Measurements from ENCODE around the gene GGA2. TPM values are rescaled to one million over a fixed set of nuclear protein-coding genes. Genes with fewer than 3 reads are reported as not detected.
"Not testable (repeated sequence)": the region's sequence is repeated elsewhere in the genome, so short reads cannot be mapped to it uniquely, and the experiment has no call there.

The GGA2 gene
- total RNA-seq, 2 experiments from 2014 or later = 111 to 118 TPM

- POLR2A ChIA-PET = interaction anchor here (0.7 to 1.0 kb wide), 2 partner anchors 14 to 46 kb away, joined by 3 read pairs; partner anchors contain the start of genes EARS2 and UBFD1
- not testable (repeated sequence) for DNase-seq; H3K9me3 Mint-ChIP-seq (ENCODE audit: insufficient read depth); H3K27me3 Mint-ChIP-seq (ENCODE audit: low read depth); ATAC-seq
- Mint-ChIP-seq H3K36me3 (ENCODE audit: low read depth) (peaks cover 38% of the 10 kb centered on the region), H3K4me1 (ENCODE audit: low read depth) (peaks cover 71% of the 10 kb centered on the region), H3K4me3 (peak overlapping the region; percentile 79), H3K27ac (peak overlapping the region; percentile 87)
- CTCF ChIA-PET = interaction anchor here (0.6 kb wide), 1 partner anchor 334 kb away, joined by 4 read pairs; no protein-coding TSS in a partner anchor
Observed at GRCh38 chr16:23510915-23511270, 599 bp upstream of the GGA2 start.

- ATAC-seq (peak; percentile 56), DNase-seq (peak; percentile 62)
- POLR2A ChIA-PET = interaction anchor here (1.2 to 1.4 kb wide), 3 partner anchors 12 to 116 kb away, joined by 3 read pairs; partner anchors contain the start of genes EARS2 and UBFD1
- Mint-ChIP-seq H3K36me3 (ENCODE audit: low read depth) (peaks cover 37% of the 10 kb centered on the region), H3K27me3 (ENCODE audit: low read depth) (no peaks in the 10 kb centered on the region), H3K4me1 (ENCODE audit: low read depth) (peaks cover 71% of the 10 kb centered on the region), H3K27ac (peak overlapping the region; percentile 91), H3K9me3 (ENCODE audit: insufficient read depth) (no peaks in the 10 kb centered on the region), H3K4me3 (peak overlapping the region; percentile 93)
- CTCF ChIA-PET = interaction anchor here (0.7 to 1.1 kb wide), 4 partner anchors 9 to 76 kb away, joined by 3 to 4 read pairs (median 3); no protein-coding TSS in a partner anchor
Observed at GRCh38 chr16:23509782-23510163, 521 bp downstream of the GGA2 start.

DNA sequence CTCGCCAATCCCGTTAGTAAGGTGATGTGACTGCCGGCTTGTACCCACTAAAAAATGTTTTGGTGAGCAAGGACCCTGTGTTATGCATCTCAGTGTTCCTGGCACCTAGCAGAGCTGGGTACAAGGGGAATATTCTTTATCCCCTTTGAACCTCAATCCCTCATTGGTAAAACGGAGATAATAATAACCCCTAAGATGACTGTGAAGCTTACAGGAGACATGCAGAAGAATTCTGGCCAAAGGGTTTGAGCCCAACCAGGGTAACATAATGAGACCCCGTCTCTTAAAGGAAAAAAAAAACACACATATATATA lies 896 bp downstream of the GGA2 start:
- ChIA-PET CTCF (interaction anchor here (0.7 to 1.1 kb wide), 2 partner anchors 74 to 76 kb away, joined by 3 read pairs; no protein-coding TSS in a partner anchor), POLR2A (interaction anchor here (1.2 to 1.4 kb wide), 3 partner anchors 13 to 116 kb away, joined by 3 read pairs; partner anchors contain the start of genes EARS2 and UBFD1)
- Mint-ChIP-seq H3K27me3 (ENCODE audit: low read depth) (no peaks in the 10 kb centered on the region), H3K4me1 (ENCODE audit: low read depth) (peaks cover 71% of the 10 kb centered on the region), H3K27ac (peak overlapping the region; percentile 47), H3K4me3 (peak overlapping the region; percentile 93), H3K36me3 (ENCODE audit: low read depth) (peaks cover 34% of the 10 kb centered on the region), H3K9me3 (ENCODE audit: insufficient read depth) (no peaks in the 10 kb centered on the region)
- DNase-seq = no peak
- ATAC-seq = no peak

GRCh38 chr16:23508589-23509440 lies 1.5 kb downstream of the GGA2 start:
- no peaks in the 10 kb centered on the region for H3K9me3 Mint-ChIP-seq (ENCODE audit: insufficient read depth)
- H3K27me3 Mint-ChIP-seq (ENCODE audit: low read depth) = no peaks in the 10 kb centered on the region
- peak overlapping the region; percentile 93 for H3K4me3 Mint-ChIP-seq
- peak overlapping the region; percentile 47 for H3K27ac Mint-ChIP-seq
- POLR2A ChIA-PET = interaction anchor here (1.2 to 1.4 kb wide), 2 partner anchors 49 to 117 kb away, joined by 3 read pairs; partner anchors contain the start of genes EARS2 and UBFD1
- H3K36me3 Mint-ChIP-seq (ENCODE audit: low read depth) = peaks cover 32% of the 10 kb centered on the region
- DNase-seq = no peak
- ATAC-seq = no peak
- CTCF ChIA-PET = interaction anchor here (1.1 kb wide), 1 partner anchor 75 kb away, joined by 3 read pairs; no protein-coding TSS in a partner anchor
- peaks cover 71% of the 10 kb centered on the region for H3K4me1 Mint-ChIP-seq (ENCODE audit: low read depth)

GRCh38 chr16:23506606-23506994 lies 3.7 kb downstream of the GGA2 start:
- no peak overlapping the region for H3K27ac Mint-ChIP-seq
- DNase-seq = no peak
- peaks cover 75% of the 10 kb centered on the region for H3K4me1 Mint-ChIP-seq (ENCODE audit: low read depth)
- ChIA-PET POLR2A (interaction anchor here (0.7 to 1.0 kb wide), 2 partner anchors 14 to 134 kb away, joined by 3 read pairs; no protein-coding TSS in a partner anchor), CTCF (interaction anchor here (1.0 to 3.4 kb wide), 6 partner anchors 11 to 90 kb away, joined by 3 to 21 read pairs (median 5); partner anchors contain the start of genes EARS2 and UBFD1)
- peaks cover 34% of the 10 kb centered on the region for H3K36me3 Mint-ChIP-seq (ENCODE audit: low read depth)
- no peak overlapping the region for H3K4me3 Mint-ChIP-seq
- H3K9me3 Mint-ChIP-seq (ENCODE audit: insufficient read depth) = no peaks in the 10 kb centered on the region
- ATAC-seq = no peak
- no peaks in the 10 kb centered on the region for H3K27me3 Mint-ChIP-seq (ENCODE audit: low read depth)

DNA sequence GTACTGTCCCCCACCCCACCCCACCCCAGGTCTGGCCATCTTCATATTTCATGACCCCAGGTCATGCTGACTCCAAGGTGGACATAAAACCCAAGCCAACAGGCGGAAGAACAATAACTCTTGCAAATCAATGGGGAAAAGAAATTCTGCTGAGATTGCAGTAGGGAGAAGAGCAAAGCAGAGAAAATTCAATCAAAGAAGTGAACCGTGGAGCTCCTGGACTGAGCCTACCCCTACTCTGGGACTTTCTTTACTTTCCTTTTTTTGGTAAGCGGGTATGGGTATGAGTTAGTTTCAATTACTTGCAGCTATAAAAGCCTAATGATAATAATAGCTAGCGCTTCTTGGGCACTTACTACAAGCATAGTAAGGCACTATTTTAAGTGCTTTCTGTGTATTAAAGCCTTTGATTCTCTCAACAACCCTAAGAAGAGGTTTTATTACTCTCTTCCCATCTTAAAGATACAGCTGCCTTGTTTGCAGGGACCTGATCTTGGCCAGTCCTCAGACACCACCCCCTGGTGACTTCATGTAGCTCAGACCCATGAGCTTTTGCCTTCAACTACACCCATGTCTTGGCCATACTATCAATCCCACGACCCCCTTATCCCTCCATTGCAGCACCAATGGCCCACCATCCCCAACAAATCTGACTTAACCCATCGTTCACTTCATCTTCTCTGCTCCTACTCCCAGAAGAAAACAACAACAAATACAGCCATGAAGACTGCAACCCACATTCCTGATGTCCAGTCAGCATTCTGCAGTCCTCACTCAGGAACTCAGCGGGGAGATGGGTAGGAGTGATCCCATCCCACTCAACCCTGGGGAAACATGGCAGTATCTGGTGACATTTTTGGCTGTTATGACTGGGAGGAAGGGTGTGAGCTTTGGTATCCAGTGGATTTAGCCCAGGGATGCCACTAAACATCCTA lies 4.4 kb downstream of the GGA2 start:
- Mint-ChIP-seq H3K9me3 (ENCODE audit: insufficient read depth) (no peaks in the 10 kb centered on the region), H3K27me3 (ENCODE audit: low read depth) (no peaks in the 10 kb centered on the region), H3K36me3 (ENCODE audit: low read depth) (peaks cover 34% of the 10 kb centered on the region), H3K27ac (no peak overlapping the region), H3K4me3 (no peak overlapping the region), H3K4me1 (ENCODE audit: low read depth) (peaks cover 71% of the 10 kb centered on the region)
- CTCF ChIA-PET = interaction anchor here (1.0 to 3.4 kb wide), 6 partner anchors 12 to 91 kb away, joined by 3 to 21 read pairs (median 5); partner anchors contain the start of genes EARS2 and UBFD1
- POLR2A ChIA-PET = interaction anchor here (0.7 to 1.0 kb wide), 2 partner anchors 14 to 134 kb away, joined by 3 read pairs; no protein-coding TSS in a partner anchor
- DNase-seq (no peak), ATAC-seq (no peak)

DNA sequence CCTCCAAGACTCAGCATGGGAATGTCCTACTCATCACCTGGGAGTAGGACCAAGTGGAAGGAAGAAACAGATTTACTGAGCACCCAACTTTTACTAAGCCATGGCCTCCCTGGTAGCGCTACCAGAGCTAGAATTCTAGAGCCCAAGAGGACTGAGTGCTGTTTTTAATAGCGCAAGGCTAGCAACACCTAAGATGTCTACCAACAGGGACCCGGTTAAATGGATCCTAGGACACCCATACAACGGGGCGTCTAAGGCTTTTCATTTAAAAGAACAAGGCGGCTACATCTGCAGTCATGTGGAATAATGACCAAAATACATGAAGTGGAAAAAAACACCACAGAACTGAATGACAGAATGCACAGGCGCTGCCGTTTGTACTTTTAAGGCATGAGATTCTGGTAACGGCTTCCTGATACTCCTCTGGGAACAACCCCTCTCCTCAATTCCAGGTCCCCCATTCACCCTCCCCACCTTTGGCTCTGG lies 5.1 kb downstream of the GGA2 start:
- DNase-seq (no peak), ATAC-seq (no peak)
- H3K36me3 Mint-ChIP-seq (ENCODE audit: low read depth) = peaks cover 34% of the 10 kb centered on the region
- peaks cover 66% of the 10 kb centered on the region for H3K4me1 Mint-ChIP-seq (ENCODE audit: low read depth)
- H3K9me3 Mint-ChIP-seq (ENCODE audit: insufficient read depth) = no peaks in the 10 kb centered on the region
- H3K27me3 Mint-ChIP-seq (ENCODE audit: low read depth) = no peaks in the 10 kb centered on the region
- H3K4me3 Mint-ChIP-seq = peak overlapping the region; percentile 34
- ChIA-PET POLR2A (interaction anchor here (0.6 to 1.5 kb wide), 4 partner anchors 9 to 478 kb away, joined by 3 to 5 read pairs (median 4); partner anchors contain the start of genes EARS2 and UBFD1), CTCF (interaction anchor here (0.9 to 3.4 kb wide), 11 partner anchors 8 to 92 kb away, joined by 3 to 21 read pairs (median 4); partner anchors contain the start of genes EARS2 and UBFD1)
- H3K27ac Mint-ChIP-seq = peak overlapping the region; percentile 81

DNA sequence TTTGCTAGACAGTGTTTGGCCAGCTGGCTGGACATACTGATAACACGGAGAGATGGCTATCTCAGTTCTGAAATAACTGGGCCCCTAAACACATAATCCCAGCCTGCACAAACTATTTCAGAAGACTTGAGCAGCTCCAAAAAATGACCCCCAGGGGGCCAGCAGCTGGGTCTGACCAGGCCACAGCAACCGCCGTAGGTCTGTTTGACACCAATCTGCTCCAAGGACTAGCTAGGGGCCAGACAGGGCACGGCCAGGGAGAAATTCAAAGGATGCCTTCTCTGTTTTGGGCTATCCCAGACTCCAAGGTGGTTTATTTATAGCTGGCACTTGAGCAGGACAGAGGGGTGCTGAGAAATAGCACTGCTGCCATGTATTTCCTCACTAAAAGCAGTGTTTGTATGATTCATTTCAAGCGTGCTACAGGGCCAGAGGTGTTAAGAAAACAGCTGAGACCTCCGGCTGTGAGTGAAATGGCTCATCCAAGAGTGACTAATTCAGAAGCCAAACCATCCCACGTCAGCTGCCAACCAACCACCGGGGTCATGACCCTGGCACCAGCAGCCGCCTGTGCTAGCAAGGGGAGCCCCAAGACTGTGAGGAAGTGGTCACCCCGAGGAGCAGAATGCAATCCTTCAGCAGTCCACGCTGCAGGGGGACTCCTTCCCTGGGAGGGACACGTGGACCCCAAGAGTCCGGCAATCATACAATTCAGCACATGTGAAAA lies 5.7 kb downstream of the GGA2 start:
- peak overlapping the region; percentile 81 for H3K27ac Mint-ChIP-seq

GRCh38 chr16:23504076-23504452 lies 6.2 kb downstream of the GGA2 start:
- H3K27ac Mint-ChIP-seq = peak overlapping the region; percentile 43
- ChIA-PET CTCF (interaction anchor here (0.5 to 3.4 kb wide), 8 partner anchors 9 to 101 kb away, joined by 3 to 21 read pairs (median 4); partner anchors contain the start of genes EARS2 and UBFD1), POLR2A (interaction anchor here (1.0 to 1.5 kb wide), 3 partner anchors 10 to 53 kb away, joined by 3 to 5 read pairs (median 4); partner anchors contain the start of genes EARS2 and UBFD1)
- H3K36me3 Mint-ChIP-seq (ENCODE audit: low read depth) = peaks cover 30% of the 10 kb centered on the region
- H3K27me3 Mint-ChIP-seq (ENCODE audit: low read depth) = no peaks in the 10 kb centered on the region
- DNase-seq (no peak), ATAC-seq (no peak)
- H3K4me1 Mint-ChIP-seq (ENCODE audit: low read depth) = peaks cover 66% of the 10 kb centered on the region
- H3K9me3 Mint-ChIP-seq (ENCODE audit: insufficient read depth) = no peaks in the 10 kb centered on the region
- H3K4me3 Mint-ChIP-seq = peak overlapping the region; percentile 18

More for the DNA sequence above, 5.7 kb downstream of the GGA2 start:
- CTCF ChIA-PET = interaction anchor here (0.5 to 3.4 kb wide), 8 partner anchors 9 to 100 kb away, joined by 3 to 21 read pairs (median 4); partner anchors contain the start of genes EARS2 and UBFD1
- DNase-seq (peak; percentile 84), ATAC-seq (peak; percentile 80)
- POLR2A ChIA-PET = interaction anchor here (0.6 to 1.5 kb wide), 4 partner anchors 9 to 478 kb away, joined by 3 to 5 read pairs (median 4); partner anchors contain the start of genes EARS2 and UBFD1
- Mint-ChIP-seq H3K36me3 (ENCODE audit: low read depth) (peaks cover 34% of the 10 kb centered on the region), H3K9me3 (ENCODE audit: insufficient read depth) (no peaks in the 10 kb centered on the region), H3K27me3 (ENCODE audit: low read depth) (no peaks in the 10 kb centered on the region), H3K4me1 (ENCODE audit: low read depth) (peaks cover 70% of the 10 kb centered on the region), H3K4me3 (peak overlapping the region; percentile 34)

DNA sequence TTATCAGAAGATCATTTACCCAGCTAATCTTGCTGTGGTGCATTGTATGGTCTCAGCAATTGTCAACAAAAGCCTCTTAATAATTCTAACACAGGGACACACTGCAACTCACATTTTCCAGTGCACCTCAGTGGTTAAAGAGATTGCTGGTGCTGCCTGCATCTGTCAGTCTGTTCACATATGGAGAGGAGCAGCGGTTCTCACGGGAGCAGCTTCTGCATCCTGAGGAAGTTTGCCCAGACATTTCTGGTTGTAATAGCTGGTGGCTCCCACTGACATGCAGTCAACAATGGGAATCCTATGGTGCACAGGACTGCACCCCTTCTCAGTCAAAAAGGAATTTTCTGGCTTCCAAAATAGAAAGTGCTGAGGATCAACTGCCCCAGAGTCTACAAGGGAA lies 7.8 kb downstream of the GGA2 start:
- no peak overlapping the region for H3K4me3 Mint-ChIP-seq
- CTCF ChIA-PET = no interaction called here
- H3K27me3 Mint-ChIP-seq (ENCODE audit: low read depth) = no peaks in the 10 kb centered on the region
- peaks cover 20% of the 10 kb centered on the region for H3K36me3 Mint-ChIP-seq (ENCODE audit: low read depth)
- ATAC-seq (no peak), DNase-seq (no peak)
- POLR2A ChIA-PET = no interaction called here
- H3K4me1 Mint-ChIP-seq (ENCODE audit: low read depth) = peaks cover 63% of the 10 kb centered on the region
- no peaks in the 10 kb centered on the region for H3K9me3 Mint-ChIP-seq (ENCODE audit: insufficient read depth)
- H3K27ac Mint-ChIP-seq = no peak overlapping the region
